ENCODE data around the gene ZFYVE19. TPM values are rescaled to one million over a fixed set of nuclear protein-coding genes. Genes with fewer than 3 reads are reported as not detected.

ZFYVE19 gene
- total and polyA plus RNA-seq, 3 experiments from 2014 or later: 22.3 to 25.5 (median 22.5) TPM

Other genes starting within 250 kb of the ZFYVE19 start
- gene CCDC32, start 242.0 kb upstream of the ZFYVE19 start, total RNA-seq: 10 to 100 TPM; 31.4 to 34.9 TPM
- 42.2 TPM for gene CCDC32, start 242.0 kb upstream of the ZFYVE19 start, polyA plus RNA-seq
- gene RPUSD2, start 237.8 kb upstream of the ZFYVE19 start, total RNA-seq: 10 to 100 TPM; 25.1 to 30.3 TPM
- 20.8 TPM for gene RPUSD2, start 237.8 kb upstream of the ZFYVE19 start, polyA plus RNA-seq
- gene KNL1, start 212.8 kb upstream of the ZFYVE19 start, total RNA-seq: 10 to 100 TPM; 19.2 to 19.5 TPM
- gene KNL1, start 212.8 kb upstream of the ZFYVE19 start, polyA plus RNA-seq: 0.03 TPM
- 10 to 100 TPM; 54.3 to 57.6 TPM for gene RAD51, start 111.9 kb upstream of the ZFYVE19 start, total RNA-seq
- gene RAD51, start 111.9 kb upstream of the ZFYVE19 start, polyA plus RNA-seq: 1.7 TPM
- gene RMDN3, start 51.8 kb upstream of the ZFYVE19 start, total RNA-seq: 10 to 100 TPM; 42.4 to 43.3 TPM
- 35.1 TPM for gene RMDN3, start 51.8 kb upstream of the ZFYVE19 start, polyA plus RNA-seq
- gene GCHFR, start 43.0 kb upstream of the ZFYVE19 start, total RNA-seq: 10 to 100 TPM; 19.5 to 21.5 TPM
- gene GCHFR, start 43.0 kb upstream of the ZFYVE19 start, polyA plus RNA-seq: 114 TPM
- gene C15orf62, start 37.1 kb upstream of the ZFYVE19 start, total RNA-seq: under 1 TPM; 0.44 to 0.53 TPM
- 0.79 TPM for gene C15orf62, start 37.1 kb upstream of the ZFYVE19 start, polyA plus RNA-seq
- gene DNAJC17, start 384 bp downstream of the ZFYVE19 start, total RNA-seq: 10 to 100 TPM; 46.5 to 47.0 TPM
- 35.3 TPM for gene DNAJC17, start 384 bp downstream of the ZFYVE19 start, polyA plus RNA-seq
- gene PPP1R14D, start 21.6 kb downstream of the ZFYVE19 start, total RNA-seq: not detected
- not detected for gene PPP1R14D, start 21.6 kb downstream of the ZFYVE19 start, polyA plus RNA-seq
- 1 to 10 TPM; 6.7 to 7.6 TPM for gene SPINT1, start 37.0 kb downstream of the ZFYVE19 start, total RNA-seq
- gene SPINT1, start 37.0 kb downstream of the ZFYVE19 start, polyA plus RNA-seq: 3.1 TPM
- gene RHOV, start 67.1 kb downstream of the ZFYVE19 start, total RNA-seq: under 1 TPM; 0.24 to 0.40 TPM
- gene RHOV, start 67.1 kb downstream of the ZFYVE19 start, polyA plus RNA-seq: not detected
- 10 to 100 TPM; 17.2 to 17.8 TPM for gene VPS18, start 87.4 kb downstream of the ZFYVE19 start, total RNA-seq
- 23.0 TPM for gene VPS18, start 87.4 kb downstream of the ZFYVE19 start, polyA plus RNA-seq
- not detected for gene DLL4, start 122.3 kb downstream of the ZFYVE19 start, total RNA-seq
- not detected for gene DLL4, start 122.3 kb downstream of the ZFYVE19 start, polyA plus RNA-seq
- gene CHAC1, start 146.4 kb downstream of the ZFYVE19 start, total RNA-seq: 10 to 100 TPM; 15.1 to 16.7 TPM
- not detected for gene CHAC1, start 146.4 kb downstream of the ZFYVE19 start, polyA plus RNA-seq